IPS-NIHi7 (cell line): ENCODE data around the gene FRK.
"Not testable (repeated sequence)": the region's sequence is repeated elsewhere in the genome, so short reads cannot be mapped to it uniquely, and the experiment has no call there.

ENCODE experiments used
- DNase-seq: peaks from one replicate; pipeline ENCODE4 v3.0.0; 2012; ENCODE audit warnings: mixed read lengths; ENCODE audit errors: extremely low spot score

FRK gene

GRCh38 chr6:115945306-115945705, 115.4 kb downstream of the FRK start:
- no peak for DNase-seq

GRCh38 chr6:115944829-115945228, 115.9 kb downstream of the FRK start:
- not testable (repeated sequence) for DNase-seq

- DNase-seq: not testable (repeated sequence)
Measured at GRCh38 chr6:115937502-115937901, 123.2 kb downstream of the FRK start.

DNA sequence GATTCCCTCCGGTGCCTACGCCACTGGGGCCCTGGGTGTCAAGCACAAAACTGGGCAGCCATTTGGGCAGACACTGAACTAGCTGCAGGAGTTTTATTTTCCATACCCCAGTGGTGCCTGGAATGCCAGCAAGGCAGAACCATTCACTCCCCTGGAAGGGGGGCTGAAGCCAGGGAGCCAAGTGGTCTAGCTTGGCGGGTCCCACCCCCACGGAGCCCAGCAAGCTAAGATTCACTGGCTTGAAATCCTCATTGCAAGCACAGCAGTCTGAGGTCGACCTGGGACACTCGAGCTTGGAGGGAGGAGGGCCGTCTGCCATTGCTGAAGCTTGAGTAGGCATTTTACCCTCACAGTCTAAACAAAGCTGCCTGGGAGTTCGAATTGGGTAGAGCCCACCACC, 125.3 kb downstream of the FRK start:
- no peak for DNase-seq

- DNase-seq: no peak
Measured at GRCh38 chr6:115934829-115935228, 125.9 kb downstream of the FRK start.

- no peak for DNase-seq
Measured at GRCh38 chr6:115934145-115934544, 126.5 kb downstream of the FRK start.

- no peak for DNase-seq
Measured at GRCh38 chr6:115932481-115932880, 128.2 kb downstream of the FRK start.

DNA sequence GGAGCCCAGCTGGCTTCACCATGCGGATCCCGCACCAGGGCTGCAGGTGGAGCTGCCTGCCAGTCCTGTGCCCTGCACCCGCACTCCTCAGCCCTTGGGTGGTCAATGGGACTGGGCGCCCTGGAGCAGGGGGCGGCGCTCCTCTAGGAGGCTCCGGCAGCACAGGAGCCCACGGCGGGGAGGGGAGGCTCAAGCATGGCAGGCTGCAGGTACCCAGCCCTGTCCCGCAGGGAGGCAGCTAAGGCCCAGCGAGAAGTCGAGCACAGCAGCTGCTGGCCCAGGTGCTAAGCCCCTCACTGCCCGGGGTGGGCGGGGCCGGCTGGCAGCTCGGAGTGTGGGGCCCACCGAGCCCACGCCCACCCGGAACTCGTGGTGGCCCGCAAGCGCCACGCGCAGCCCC, 132.7 kb downstream of the FRK start:
- DNase-seq: not testable (repeated sequence)

GRCh38 chr6:115922971-115923370, 137.7 kb downstream of the FRK start:
- DNase-seq: no peak

- DNase-seq: no peak
Measured at GRCh38 chr6:115914098-115914497, 146.6 kb downstream of the FRK start.

GRCh38 chr6:115909923-115910546, 150.7 kb downstream of the FRK start:
- peak; percentile 18 for DNase-seq

DNA sequence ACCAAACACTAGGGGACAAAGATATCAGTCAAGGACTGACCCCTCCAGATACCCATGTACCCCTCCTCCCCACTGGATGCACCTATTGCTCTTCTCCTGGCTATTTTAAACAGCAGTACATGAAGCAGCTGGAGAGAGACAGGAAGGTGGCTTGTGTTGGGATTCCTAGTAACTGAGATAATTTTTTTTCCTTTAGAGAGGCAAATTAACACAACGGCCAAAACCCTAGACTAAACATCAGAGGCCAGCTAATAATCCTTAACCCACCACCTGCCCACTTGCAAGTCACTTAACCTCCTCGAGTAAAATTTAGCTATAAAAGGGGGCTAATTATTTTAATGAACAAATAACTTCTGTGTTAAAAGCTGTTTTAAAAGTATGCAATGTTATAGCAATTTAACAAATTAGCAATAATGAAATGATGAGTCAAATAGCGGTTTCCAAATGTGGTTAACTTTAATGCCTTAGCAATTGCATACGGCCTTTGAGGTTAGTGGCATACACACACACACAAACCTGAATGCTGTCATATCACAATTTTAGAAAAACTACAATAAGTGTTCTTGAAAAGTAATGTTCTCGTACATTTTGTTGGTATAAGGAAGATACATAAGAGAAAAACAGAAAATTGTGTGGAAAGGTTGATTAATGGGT, 151.7 kb downstream of the FRK start:
- no peak for DNase-seq

DNA sequence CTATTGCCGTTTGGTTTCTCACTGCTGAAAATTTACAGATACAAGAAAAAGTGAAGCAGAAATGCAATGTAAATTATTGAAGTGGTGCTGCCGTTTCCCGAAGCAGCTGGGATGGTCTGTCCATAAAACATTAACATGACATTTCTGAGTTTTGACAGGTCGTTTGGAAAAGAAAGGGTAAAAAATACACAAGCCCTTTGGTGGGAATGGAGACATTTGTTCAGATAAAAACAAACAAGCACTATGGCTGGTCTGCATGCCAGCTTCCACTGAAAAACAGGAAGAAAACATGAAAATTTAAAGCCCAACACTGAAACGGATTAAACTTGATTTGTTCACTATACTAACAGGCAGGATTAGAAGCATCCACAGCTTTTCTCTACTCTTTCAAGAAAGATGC, 155.2 kb downstream of the FRK start:
- no peak for DNase-seq

- DNase-seq: no peak
Measured at GRCh38 chr6:115902436-115902835, 158.3 kb downstream of the FRK start.

- DNase-seq: no peak
Measured at GRCh38 chr6:115901896-115902295, 158.8 kb downstream of the FRK start.

- no peak for DNase-seq
Measured at GRCh38 chr6:115899730-115900282, 160.9 kb downstream of the FRK start.

- no peak for DNase-seq
Measured at GRCh38 chr6:115898246-115898645, 162.4 kb downstream of the FRK start.

GRCh38 chr6:115896538-115897129, 164.1 kb downstream of the FRK start:
- peak; percentile 25 for DNase-seq

- DNase-seq: no peak
Measured at GRCh38 chr6:115894426-115894992, 166.2 kb downstream of the FRK start.

DNA sequence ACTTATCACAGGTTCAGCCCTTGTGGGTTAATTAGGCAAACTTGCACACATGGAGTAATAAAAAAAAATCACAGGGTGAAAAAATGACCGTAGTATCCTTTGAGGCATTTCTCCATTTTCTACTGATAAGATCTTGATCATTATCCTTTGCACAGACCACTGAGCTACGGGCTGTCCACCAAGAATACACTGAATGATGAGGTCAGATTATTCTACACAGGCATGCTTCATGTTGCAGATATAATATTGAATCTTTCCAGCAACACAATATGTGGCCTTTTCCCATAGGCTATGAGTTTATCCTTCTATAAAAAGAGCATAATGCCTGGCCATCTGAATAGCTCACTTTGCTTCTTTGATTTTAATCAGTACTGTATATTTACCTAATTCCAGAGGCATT, 168.9 kb downstream of the FRK start:
- DNase-seq: no peak

DNA sequence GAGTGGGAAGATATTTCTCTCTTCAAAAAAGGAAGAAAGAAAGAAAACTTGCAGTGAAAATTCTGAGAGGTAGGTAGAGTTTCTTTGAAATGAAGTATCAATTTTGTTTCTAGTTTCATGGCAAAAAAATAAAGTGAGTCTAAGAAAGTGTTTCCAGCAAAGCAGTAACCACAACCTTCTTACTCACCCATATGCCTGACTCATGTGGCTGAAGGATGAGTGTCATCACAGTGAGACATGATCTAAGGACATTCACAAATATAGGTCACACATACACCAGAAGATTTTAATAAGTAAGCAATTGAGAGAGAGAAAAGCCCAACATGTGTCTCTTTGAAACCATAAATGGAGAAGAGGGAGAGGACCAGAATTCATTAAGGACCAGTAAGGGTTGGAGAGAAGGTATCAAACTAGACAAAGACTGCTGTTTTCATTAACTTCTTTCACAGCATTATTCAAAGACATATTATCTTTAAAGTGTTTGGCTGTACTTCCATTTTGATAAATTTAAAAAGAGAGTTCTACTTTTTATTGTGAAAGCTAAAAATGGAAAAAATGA, 169.5 kb downstream of the FRK start:
- DNase-seq: no peak

GRCh38 chr6:115890238-115890637, 170.5 kb downstream of the FRK start:
- DNase-seq: no peak
